B cell (primary cell): ENCODE measurements around the gene SFXN5. TPM values are rescaled to one million over a fixed set of nuclear protein-coding genes. Genes with fewer than 3 reads are reported as not detected.

Source experiments
- ATAC-seq: fragments of 200-7000 bp; cut with Tn5 transposase; one replicate; pipeline ENCODE4 v1.10.0; 2021; ENCODE audit warnings: low read depth, mild to moderate bottlenecking, moderate number of reproducible peaks, moderate library complexity
- CTCF ChIA-PET: fragments of 350-600 bp; sonication (Branson Sonifier 250); formaldehyde crosslinking; loops from one replicate; lab custom pipeline; 2021; ENCODE audit warnings: antibody characterized with exemption, inconsistent platforms; lab: Charles Lee
- POLR2A ChIA-PET: fragments of 350-600 bp; sonication (Branson Sonifier 250); formaldehyde crosslinking; loops from one replicate; lab custom pipeline; 2021; ENCODE audit warnings: antibody characterized with exemption; lab: Charles Lee
- DNase-seq: peaks from one replicate; pipeline ENCODE4 v3.0.0; 2013
- H2AFZ ChIP-seq: 2 replicates; pipeline ENCODE4 v1.6.1; 2012; ENCODE audit warnings: mild to moderate bottlenecking, low read depth, low read length; ENCODE audit not compliant: insufficient read depth, poor library complexity, severe bottlenecking
- H3K27ac ChIP-seq, 2 donors: 1 replicate in 1 of 2; 2 replicates in 1 of 2; pipeline ENCODE4 v1.5.1; 2012 to 2013; ENCODE audit warnings: low read length in 2 of 2, mild to moderate bottlenecking in 2 of 2, moderate library complexity in 1 of 2
- H3K27me3 ChIP-seq, 4 experiments: fragments of 200-600 bp in 1 of 4; sonication (generic) in 1 of 4; replicated peaks in 1 of 4; 1 replicate in 2 of 4; 2 replicates in 2 of 4; pipeline versions ENCODE4 v1.6.1 to v1.7.0; 2013 to 2016; ENCODE audit warnings: low read length in 3 of 4, mild to moderate bottlenecking in 2 of 4, mixed read lengths in 1 of 4, moderate library complexity in 1 of 4; ENCODE audit not compliant: insufficient read depth in 4 of 4, control insufficient read depth in 3 of 4; ENCODE audit errors: control extremely low read depth in 1 of 4
- H3K36me3 ChIP-seq, 2 experiments: replicated peaks in 1 of 2; 1 replicate in 1 of 2; 2 replicates in 1 of 2; pipeline versions ENCODE4 v1.6.1 to v1.7.1; 2013; ENCODE audit warnings: low read length in 1 of 2; ENCODE audit not compliant: insufficient read depth in 2 of 2, control insufficient read depth in 1 of 2; ENCODE audit errors: control extremely low read depth in 1 of 2, extremely low read depth in 1 of 2
- H3K4me1 ChIP-seq, 2 donors: fragments of 200-600 bp in 1 of 2; sonication (generic) in 1 of 2; 1 replicate in 1 of 2; 2 replicates in 1 of 2; pipeline versions ENCODE4 v1.5.1 to v1.6.1; 2013 to 2017; ENCODE audit warnings: low read length in 2 of 2; ENCODE audit not compliant: control insufficient read depth in 2 of 2, insufficient read depth in 2 of 2
- H3K4me2 ChIP-seq: replicated peaks from 2 replicates; pipeline ENCODE3; 2012; ENCODE audit warnings: mild to moderate bottlenecking, low read depth, low read length; ENCODE audit not compliant: poor library complexity, severe bottlenecking
- H3K4me3 ChIP-seq, 5 experiments: fragments of 200-600 bp in 1 of 5; sonication (generic) in 1 of 5; 1 replicate in 3 of 5; 2 replicates in 2 of 5; pipeline versions ENCODE4 v1.5.1 to v1.7.0; 2011 to 2016; ENCODE audit warnings: low read length in 4 of 5, mild to moderate bottlenecking in 4 of 5, low read depth in 2 of 5, control low read depth in 1 of 5, moderate library complexity in 1 of 5; ENCODE audit not compliant: insufficient read depth in 1 of 5; ENCODE audit errors: control extremely low read depth in 1 of 5, extremely low read depth in 1 of 5
- H3K79me2 ChIP-seq: fragments of 200-600 bp; sonication (generic); one replicate; pipeline ENCODE4 v1.6.0; 2016; ENCODE audit warnings: low read length; ENCODE audit not compliant: control insufficient read depth, insufficient read depth
- H3K9ac ChIP-seq: fragments of 200-600 bp; sonication (generic); 2 replicates; pipeline ENCODE4 v1.6.1; 2017; ENCODE audit warnings: mild to moderate bottlenecking, low read length, moderate library complexity
- H3K9me3 ChIP-seq, 3 donors: one replicate each; pipeline versions ENCODE4 v1.6.1 to v1.7.1; 2013; ENCODE audit warnings: low read length in 2 of 3; ENCODE audit not compliant: control insufficient read depth in 2 of 3, insufficient read depth in 1 of 3; ENCODE audit errors: control extremely low read depth in 1 of 3
- H4K20me1 ChIP-seq: 2 replicates; pipeline ENCODE4 v1.6.0; 2012; ENCODE audit warnings: mild to moderate bottlenecking, low read length; ENCODE audit not compliant: insufficient read depth, control insufficient read depth, poor library complexity, severe bottlenecking
- H3K27ac Mint-ChIP-seq: one replicate; pipeline ENCODE4 v1.8.0; 2021; ENCODE audit warnings: mixed read lengths
- H3K27me3 Mint-ChIP-seq: one replicate; pipeline ENCODE4 v1.8.0; 2021; ENCODE audit warnings: mixed read lengths
- H3K4me1 Mint-ChIP-seq: one replicate; pipeline ENCODE4 v1.8.0; 2021; ENCODE audit warnings: mixed read lengths
- H3K4me3 Mint-ChIP-seq: one replicate; pipeline ENCODE4 v1.8.0; 2021; ENCODE audit warnings: mixed read lengths
- H3K9me3 Mint-ChIP-seq: one replicate; pipeline ENCODE4 v1.8.0; 2022; ENCODE audit warnings: mixed read lengths; ENCODE audit not compliant: insufficient read depth
- EZH2 ChIP-seq: IDR thresholded peaks from 2 replicates; pipeline ENCODE4 v1.6.1; 2012; ENCODE audit warnings: borderline replicate concordance, low read depth, mild to moderate bottlenecking, moderate library complexity, low read length; ENCODE audit not compliant: insufficient read depth, poor library complexity, severe bottlenecking
- WGBS: methylation state at CpG from one replicate; pipeline ENCODE4 v1.1.5; 2013; ENCODE audit warnings: missing lambda C conversion rate; ENCODE audit not compliant: insufficient coverage; 5-methylcytosine and 5-hydroxymethylcytosine counted together
- intact Hi-C: fragments of 100-400 bp; cut with micrococcal nuclease; formaldehyde crosslinking; loops from one replicate; pipeline ENCODE4 v1.10.0; 2022
- polyA plus RNA-seq: library from polyadenylated mRNA; depleted of rRNA; stranded (reverse); fragments of >200 nt; gene quantifications from 2 replicates; pipeline ENCODE4 v1.2.3, GENCODE V29; 2012
- total RNA-seq, 2 donors: library from RNA; stranded (reverse); fragments of 120-200 nt in 1 of 2; gene quantifications; 1 replicate in 1 of 2; 2 replicates in 1 of 2; pipeline versions ENCODE4 v1.2.3 to v1.2.4, GENCODE V29; 2013 to 2022
- TF ChIP-seq, protein P1 (sequence below): fragments of 200-600 bp; IDR thresholded peaks from one replicate; pipeline ENCODE4 v1.8.0; 2022; ENCODE audit warnings: antibody characterized with exemption, mild to moderate bottlenecking

The SFXN5 gene
- total and polyA plus RNA-seq, 2 donors (not counting 1 experiment from before 2014, with no cell fraction given): 8.0 to 16.9 TPM

DNA sequence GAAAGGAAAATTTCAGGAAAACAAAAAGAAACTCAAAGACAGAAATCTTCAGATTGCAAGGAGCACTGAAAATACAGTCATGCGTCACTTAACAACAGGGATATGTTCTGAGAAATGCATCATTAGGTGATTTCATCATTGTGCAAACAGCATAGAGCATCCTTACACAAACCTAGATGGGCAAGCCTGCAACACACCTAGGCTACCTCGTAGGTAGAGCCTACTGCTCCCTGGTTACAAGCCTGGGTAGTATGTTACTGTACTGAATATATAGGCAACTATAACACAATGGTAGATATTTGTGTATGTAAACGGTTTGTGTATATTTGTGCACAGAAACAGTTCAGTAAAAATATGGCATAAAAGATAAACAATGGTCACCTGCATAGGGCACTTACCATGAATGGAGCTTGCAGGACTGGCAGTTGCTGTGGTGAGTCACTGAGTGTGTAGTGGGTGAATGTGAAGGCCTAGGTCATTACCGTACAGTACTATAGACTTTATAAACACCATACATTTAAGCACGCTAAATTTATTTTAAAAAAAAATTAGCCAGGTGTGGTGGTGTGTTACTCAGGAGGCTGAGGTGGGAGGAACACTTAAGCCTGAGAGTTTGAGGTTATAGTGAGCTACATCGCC, 33.4 kb downstream of the SFXN5 start:
- POLR2A ChIA-PET: no interaction called here
- H3K27me3 ChIP-seq: no peaks in the 10 kb centered on the region
- H3K27ac ChIP-seq: no peak overlapping the region
- no peak overlapping the region for H3K4me3 ChIP-seq
- CTCF ChIA-PET: interaction anchor here (1.0 kb wide), 1 partner anchor 47 kb away, joined by 4 read pairs; no protein-coding TSS in a partner anchor
- Mint-ChIP-seq H3K4me3 (no peak overlapping the region), H3K27ac (no peak overlapping the region), H3K27me3 (no peaks in the 10 kb centered on the region), H3K9me3 (no peaks in the 10 kb centered on the region), H3K4me1 (peaks cover 9% of the 10 kb centered on the region)
- no peaks in the 10 kb centered on the region for H3K4me1 ChIP-seq
- no peaks in the 10 kb centered on the region for H4K20me1 ChIP-seq
- no peak overlapping the region for H3K9ac ChIP-seq
- intact Hi-C loops: no loop called here
- TF ChIP-seq EZH2: no peak
- TF ChIP-seq, protein P1, sequence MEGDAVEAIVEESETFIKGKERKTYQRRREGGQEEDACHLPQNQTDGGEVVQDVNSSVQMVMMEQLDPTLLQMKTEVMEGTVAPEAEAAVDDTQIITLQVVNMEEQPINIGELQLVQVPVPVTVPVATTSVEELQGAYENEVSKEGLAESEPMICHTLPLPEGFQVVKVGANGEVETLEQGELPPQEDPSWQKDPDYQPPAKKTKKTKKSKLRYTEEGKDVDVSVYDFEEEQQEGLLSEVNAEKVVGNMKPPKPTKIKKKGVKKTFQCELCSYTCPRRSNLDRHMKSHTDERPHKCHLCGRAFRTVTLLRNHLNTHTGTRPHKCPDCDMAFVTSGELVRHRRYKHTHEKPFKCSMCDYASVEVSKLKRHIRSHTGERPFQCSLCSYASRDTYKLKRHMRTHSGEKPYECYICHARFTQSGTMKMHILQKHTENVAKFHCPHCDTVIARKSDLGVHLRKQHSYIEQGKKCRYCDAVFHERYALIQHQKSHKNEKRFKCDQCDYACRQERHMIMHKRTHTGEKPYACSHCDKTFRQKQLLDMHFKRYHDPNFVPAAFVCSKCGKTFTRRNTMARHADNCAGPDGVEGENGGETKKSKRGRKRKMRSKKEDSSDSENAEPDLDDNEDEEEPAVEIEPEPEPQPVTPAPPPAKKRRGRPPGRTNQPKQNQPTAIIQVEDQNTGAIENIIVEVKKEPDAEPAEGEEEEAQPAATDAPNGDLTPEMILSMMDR: no peak
- H3K4me2 ChIP-seq: no peak overlapping the region
- H3K79me2 ChIP-seq: no peaks in the 10 kb centered on the region
- WGBS: no CpG with 5 or more reads among the region's 6 CpGs
- no peak overlapping the region for H2AFZ ChIP-seq
- peaks cover 0 to 4% of the 10 kb centered on the region in 2 experiments for H3K36me3 ChIP-seq
- ATAC-seq (no peak), DNase-seq (no peak)
- no peaks in the 10 kb centered on the region for H3K9me3 ChIP-seq

DNA sequence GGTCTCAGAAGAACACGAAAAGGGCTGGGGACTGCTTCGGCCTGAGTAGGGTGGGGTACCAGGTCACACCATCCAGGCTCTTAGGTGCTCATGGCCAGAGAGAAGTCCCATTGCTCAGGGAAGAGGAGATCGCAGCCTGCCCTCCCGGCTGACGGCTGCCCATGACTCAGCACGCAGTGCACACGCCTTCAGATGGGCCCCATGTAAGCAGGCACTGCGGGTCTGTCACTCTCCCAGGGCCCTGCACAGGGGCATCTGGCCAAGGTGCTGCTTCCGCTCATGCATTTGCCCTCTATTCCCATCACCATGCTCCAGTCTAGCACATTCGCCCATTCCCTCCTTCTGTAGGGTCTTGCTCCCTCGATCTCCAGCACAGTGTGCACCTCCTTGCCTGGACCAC, 34.7 kb downstream of the SFXN5 start:
- intact Hi-C loops: no loop called here
- H3K4me2 ChIP-seq: no peak overlapping the region
- H2AFZ ChIP-seq: no peak overlapping the region
- DNase-seq (no peak), ATAC-seq (no peak)
- H3K36me3 ChIP-seq: peaks cover 0 to 4% of the 10 kb centered on the region in 2 experiments
- Mint-ChIP-seq H3K27ac (no peak overlapping the region), H3K4me1 (peaks cover 9% of the 10 kb centered on the region), H3K9me3 (no peaks in the 10 kb centered on the region), H3K27me3 (no peaks in the 10 kb centered on the region), H3K4me3 (no peak overlapping the region)
- no peak overlapping the region for H3K4me3 ChIP-seq
- ChIA-PET POLR2A (no interaction called here), CTCF (no interaction called here)
- TF ChIP-seq EZH2: no peak
- TF ChIP-seq, protein P1: no peak
- no peak overlapping the region for H3K27ac ChIP-seq
- no peaks in the 10 kb centered on the region for H3K79me2 ChIP-seq
- H3K9me3 ChIP-seq: no peaks in the 10 kb centered on the region
- H3K4me1 ChIP-seq: no peaks in the 10 kb centered on the region
- H3K9ac ChIP-seq: no peak overlapping the region
- 98% methylated on average over 10 of the region's 11 CpGs for WGBS
- H3K27me3 ChIP-seq: no peaks in the 10 kb centered on the region
- H4K20me1 ChIP-seq: no peaks in the 10 kb centered on the region
